HEK293 (cell line): ENCODE measurements around the gene ARHGAP26.

Experiments
- CTCF ChIA-PET: fragments of 350-600 bp; formaldehyde crosslinking; extraction: SDS; loops from one replicate; lab custom pipeline; 2021; ENCODE audit warnings: antibody characterized with exemption; lab: Yijun Ruan, JAX
- POLR2A ChIA-PET: fragments of 300-600 bp; formaldehyde crosslinking; extraction: SDS; loops from one replicate; lab custom pipeline; 2020; ENCODE audit warnings: antibody characterized with exemption, inconsistent platforms; lab: Yijun Ruan, JAX
- H3K27ac ChIP-seq: fragments of 200-500 bp; sonication (Bioruptor generic); 2 replicates; pipeline ENCODE4 v1.5.1; 2014; ENCODE audit warnings: low read depth, low read length, control low read depth, inconsistent platforms; ENCODE audit errors: extremely low read depth
- H3K36me3 ChIP-seq, 2 experiments: fragments of 200-500 bp in 1 of 2; sonication (Bioruptor generic) in 1 of 2; 1 replicate in 1 of 2; 2 replicates in 1 of 2; pipeline ENCODE4 v1.5.1; 2014 to 2017; ENCODE audit warnings: inconsistent platforms in 2 of 2, low read length in 2 of 2; ENCODE audit not compliant: control insufficient read depth in 2 of 2, insufficient read depth in 1 of 2
- H3K4me1 ChIP-seq: fragments of 200-500 bp; sonication (Bioruptor generic); 2 replicates; pipeline ENCODE4 v1.5.1; 2014; ENCODE audit warnings: mild to moderate bottlenecking, low read length, inconsistent platforms; ENCODE audit not compliant: control insufficient read depth, insufficient read depth
- H3K4me3 ChIP-seq: 2 replicates; pipeline ENCODE4 v1.5.1; 2011; ENCODE audit warnings: low read depth, mild to moderate bottlenecking, control low read depth, low read length, moderate library complexity
- H3K9me3 ChIP-seq: fragments of 200-500 bp; sonication (Bioruptor generic); 2 replicates; pipeline ENCODE4 v1.5.1; 2014; ENCODE audit warnings: low read depth, low read length, inconsistent platforms; ENCODE audit not compliant: control insufficient read depth, insufficient read depth
- IKZF3 ChIP-seq: fragments of 450-650 bp; IDR thresholded peaks from 2 replicates; pipeline ENCODE4 v1.5.0; 2018; ENCODE audit warnings: missing biosample characterization, mild to moderate bottlenecking, missing genetic modification characterization, moderate library complexity
- SALL2 ChIP-seq: fragments of 450-650 bp; formaldehyde crosslinking; IDR thresholded peaks from 2 replicates; pipeline ENCODE4 v1.5.0; 2017; ENCODE audit warnings: missing biosample characterization, mild to moderate bottlenecking, missing genetic modification characterization, borderline replicate concordance
- TRIM28 ChIP-seq: IDR thresholded peaks from 2 replicates; pipeline ENCODE4 v1.6.1; 2011; ENCODE audit warnings: low read length, control low read depth, borderline replicate concordance
- ZBTB7A ChIP-seq: fragments of 450-650 bp; formaldehyde crosslinking; IDR thresholded peaks from 2 replicates; pipeline ENCODE4 v1.5.1; 2016; ENCODE audit warnings: low read depth, missing biosample characterization, missing genetic modification characterization
- ZFP69B ChIP-seq: fragments of 450-650 bp; formaldehyde crosslinking; IDR thresholded peaks from 2 replicates; pipeline ENCODE4 v1.5.1; 2016; ENCODE audit warnings: missing biosample characterization, missing genetic modification characterization
- ZNF138 ChIP-seq: fragments of 450-650 bp; formaldehyde crosslinking; IDR thresholded peaks from 2 replicates; pipeline ENCODE4 v1.5.1; 2016; ENCODE audit warnings: missing biosample characterization, missing genetic modification characterization, borderline replicate concordance
- ZNF16 ChIP-seq: fragments of 450-650 bp; formaldehyde crosslinking; IDR thresholded peaks from 2 replicates; pipeline ENCODE4 v1.5.1; 2016; ENCODE audit warnings: low read depth, missing biosample characterization, missing genetic modification characterization
- ZNF223 ChIP-seq: fragments of 450-650 bp; formaldehyde crosslinking; IDR thresholded peaks from 2 replicates; pipeline ENCODE4 v1.5.1; 2016; ENCODE audit warnings: missing biosample characterization, missing genetic modification characterization
- ZNF23 ChIP-seq: fragments of 450-650 bp; formaldehyde crosslinking; IDR thresholded peaks from 2 replicates; pipeline ENCODE4 v1.5.1; 2016; ENCODE audit warnings: missing biosample characterization, missing genetic modification characterization, borderline replicate concordance
- ZNF335 ChIP-seq: fragments of 450-650 bp; formaldehyde crosslinking; conservative IDR thresholded peaks from 2 replicates; pipeline ENCODE4 v1.5.1; 2016; ENCODE audit warnings: missing biosample characterization, missing genetic modification characterization
- ZNF658 ChIP-seq: fragments of 450-650 bp; formaldehyde crosslinking; IDR thresholded peaks from 2 replicates; pipeline ENCODE4; 2016; ENCODE audit warnings: missing biosample characterization, missing genetic modification characterization
- ZNF785 ChIP-seq: fragments of 450-650 bp; formaldehyde crosslinking; IDR thresholded peaks from 2 replicates; pipeline ENCODE4 v1.5.1; 2016; ENCODE audit warnings: missing biosample characterization, missing genetic modification characterization
- ZNF791 ChIP-seq: fragments of 450-650 bp; formaldehyde crosslinking; IDR thresholded peaks from 2 replicates; pipeline ENCODE4 v1.5.1; 2016; ENCODE audit warnings: missing biosample characterization, missing genetic modification characterization
- TF ChIP-seq, protein P1 (sequence below): fragments of 450-650 bp; formaldehyde crosslinking; IDR thresholded peaks from 2 replicates; pipeline ENCODE4 v1.5.1; 2016; ENCODE audit warnings: missing biosample characterization, missing genetic modification characterization
- TF ChIP-seq, protein P2 (sequence below): fragments of 450-650 bp; formaldehyde crosslinking; IDR thresholded peaks from 2 replicates; pipeline ENCODE4; 2016; ENCODE audit warnings: missing biosample characterization, missing genetic modification characterization
- TF ChIP-seq, protein P3 (sequence below): fragments of 450-650 bp; formaldehyde crosslinking; IDR thresholded peaks from 2 replicates; pipeline ENCODE4 v1.5.1; 2017; ENCODE audit warnings: missing biosample characterization, missing genetic modification characterization
- TF ChIP-seq, protein P4 (sequence below): fragments of 450-650 bp; formaldehyde crosslinking; IDR thresholded peaks from 2 replicates; pipeline ENCODE4 v1.5.1; 2016; ENCODE audit warnings: missing biosample characterization, missing genetic modification characterization
- TF ChIP-seq, protein P5 (sequence below): fragments of 450-650 bp; formaldehyde crosslinking; IDR thresholded peaks from 2 replicates; pipeline ENCODE4 v1.5.1; 2016; ENCODE audit warnings: missing biosample characterization, missing genetic modification characterization, borderline replicate concordance

ARHGAP26 gene

DNA sequence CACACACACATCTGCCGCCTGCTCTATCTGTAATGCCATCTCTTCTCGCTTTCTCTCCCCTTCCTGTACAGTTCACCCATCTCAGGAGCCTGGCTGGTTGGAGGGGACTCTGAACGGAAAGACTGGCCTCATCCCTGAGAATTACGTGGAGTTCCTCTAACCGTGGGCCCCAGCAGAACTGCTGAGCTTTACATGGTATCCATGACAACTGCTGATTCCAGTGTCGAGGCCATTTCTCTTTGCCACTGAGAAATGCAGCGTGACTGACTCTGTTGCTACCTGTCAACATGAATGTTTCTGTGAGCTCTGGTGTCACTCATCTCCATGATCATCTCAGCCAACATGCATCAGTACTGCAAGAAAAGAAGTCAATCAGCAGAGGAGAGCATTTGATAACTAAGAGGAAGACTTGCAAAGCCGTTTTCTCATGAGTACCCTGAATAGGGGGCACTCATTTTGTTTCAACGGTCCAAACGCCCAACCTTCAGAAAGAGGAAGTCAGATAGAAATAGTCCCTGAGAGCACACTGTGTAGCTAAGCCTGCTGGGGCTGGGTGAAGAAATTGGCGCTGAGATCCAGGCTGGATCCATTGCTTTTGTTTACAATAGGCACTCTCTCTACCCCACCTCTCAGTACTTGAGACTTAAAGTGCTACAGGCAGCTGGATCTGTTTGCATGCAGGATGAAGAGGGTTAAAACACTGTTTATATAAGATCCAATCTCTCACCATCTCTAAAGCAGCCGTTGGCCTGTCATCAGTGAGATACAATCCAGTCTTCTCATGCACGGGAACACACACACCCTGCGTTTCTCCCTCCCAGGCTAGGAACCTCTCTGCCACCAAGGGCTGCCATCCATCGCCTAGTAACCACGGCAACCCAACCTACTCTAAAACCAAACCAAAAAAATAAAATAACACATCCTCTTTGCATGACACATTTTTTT is 452.4 kb downstream of the ARHGAP26 start:
- H3K9me3 ChIP-seq: no peaks in the 10 kb centered on the region
- CTCF ChIA-PET: no interaction called here
- POLR2A ChIA-PET: interaction anchor here (0.7 kb wide), 1 partner anchor 543 kb away, joined by 4 read pairs; no protein-coding TSS in a partner anchor
- no peak overlapping the region for H3K4me3 ChIP-seq
- no peak overlapping the region for H3K27ac ChIP-seq
- TF ChIP-seq ZNF658 (tag by site-specific recombination): no peak
- TF ChIP-seq ZNF138 (tag by site-specific recombination): no peak
- peak; percentile 77; the same call in 1 of the 2 replicates for TF ChIP-seq TRIM28
- no peak for TF ChIP-seq ZNF16 (tag by site-specific recombination)
- TF ChIP-seq ZNF791 (tag by site-specific recombination): no peak
- peak; percentile 27; the same call in 1 of the 2 replicates for TF ChIP-seq ZFP69B (tag by site-specific recombination)
- TF ChIP-seq, protein P1, sequence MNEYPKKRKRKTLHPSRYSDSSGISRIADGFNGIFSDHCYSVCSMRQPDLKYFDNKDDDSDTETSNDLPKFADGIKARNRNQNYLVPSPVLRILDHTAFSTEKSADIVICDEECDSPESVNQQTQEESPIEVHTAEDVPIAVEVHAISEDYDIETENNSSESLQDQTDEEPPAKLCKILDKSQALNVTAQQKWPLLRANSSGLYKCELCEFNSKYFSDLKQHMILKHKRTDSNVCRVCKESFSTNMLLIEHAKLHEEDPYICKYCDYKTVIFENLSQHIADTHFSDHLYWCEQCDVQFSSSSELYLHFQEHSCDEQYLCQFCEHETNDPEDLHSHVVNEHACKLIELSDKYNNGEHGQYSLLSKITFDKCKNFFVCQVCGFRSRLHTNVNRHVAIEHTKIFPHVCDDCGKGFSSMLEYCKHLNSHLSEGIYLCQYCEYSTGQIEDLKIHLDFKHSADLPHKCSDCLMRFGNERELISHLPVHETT (tag by site-specific recombination): no peak
- TF ChIP-seq, protein P2, sequence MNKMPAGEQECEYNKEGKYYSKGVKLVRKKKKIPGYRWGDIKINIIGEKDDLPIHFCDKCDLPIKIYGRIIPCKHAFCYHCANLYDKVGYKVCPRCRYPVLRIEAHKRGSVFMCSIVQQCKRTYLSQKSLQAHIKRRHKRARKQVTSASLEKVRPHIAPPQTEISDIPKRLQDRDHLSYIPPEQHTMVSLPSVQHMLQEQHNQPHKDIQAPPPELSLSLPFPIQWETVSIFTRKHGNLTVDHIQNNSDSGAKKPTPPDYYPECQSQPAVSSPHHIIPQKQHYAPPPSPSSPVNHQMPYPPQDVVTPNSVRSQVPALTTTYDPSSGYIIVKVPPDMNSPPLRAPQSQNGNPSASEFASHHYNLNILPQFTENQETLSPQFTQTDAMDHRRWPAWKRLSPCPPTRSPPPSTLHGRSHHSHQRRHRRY (tag by site-specific recombination): no peak
- TF ChIP-seq, protein P3, sequence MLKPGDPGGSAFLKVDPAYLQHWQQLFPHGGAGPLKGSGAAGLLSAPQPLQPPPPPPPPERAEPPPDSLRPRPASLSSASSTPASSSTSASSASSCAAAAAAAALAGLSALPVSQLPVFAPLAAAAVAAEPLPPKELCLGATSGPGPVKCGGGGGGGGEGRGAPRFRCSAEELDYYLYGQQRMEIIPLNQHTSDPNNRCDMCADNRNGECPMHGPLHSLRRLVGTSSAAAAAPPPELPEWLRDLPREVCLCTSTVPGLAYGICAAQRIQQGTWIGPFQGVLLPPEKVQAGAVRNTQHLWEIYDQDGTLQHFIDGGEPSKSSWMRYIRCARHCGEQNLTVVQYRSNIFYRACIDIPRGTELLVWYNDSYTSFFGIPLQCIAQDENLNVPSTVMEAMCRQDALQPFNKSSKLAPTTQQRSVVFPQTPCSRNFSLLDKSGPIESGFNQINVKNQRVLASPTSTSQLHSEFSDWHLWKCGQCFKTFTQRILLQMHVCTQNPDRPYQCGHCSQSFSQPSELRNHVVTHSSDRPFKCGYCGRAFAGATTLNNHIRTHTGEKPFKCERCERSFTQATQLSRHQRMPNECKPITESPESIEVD: no peak
- H3K36me3 ChIP-seq: no peaks in the 10 kb centered on the region
- H3K4me1 ChIP-seq: peaks cover 5% of the 10 kb centered on the region

DNA sequence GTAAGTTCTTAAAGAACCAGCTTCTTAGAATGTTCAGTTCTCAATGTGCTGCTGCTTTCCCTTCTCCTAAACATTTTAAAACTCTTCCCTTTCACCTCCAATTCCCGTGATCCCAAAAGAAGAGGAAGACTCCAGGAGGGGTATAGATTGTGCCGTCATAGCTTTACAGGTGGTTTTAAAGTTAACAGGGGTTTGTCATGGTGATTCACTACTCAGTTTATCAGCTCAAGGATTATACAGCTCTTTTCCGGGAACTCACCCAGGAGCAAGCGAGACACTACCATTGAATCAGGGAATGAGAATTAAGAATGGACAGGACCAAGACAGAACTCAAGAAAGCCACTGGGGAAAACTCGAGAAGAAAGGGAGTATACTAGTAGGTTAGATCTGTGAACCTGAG is 454.5 kb downstream of the ARHGAP26 start:
- no peak for TF ChIP-seq ZNF658 (tag by site-specific recombination)
- ChIA-PET POLR2A (no interaction called here), CTCF (interaction anchor here (0.6 kb wide), 2 partner anchors 20 to 26 kb away, joined by 3 read pairs; no protein-coding TSS in a partner anchor)
- Histone ChIP-seq H3K9me3 (no peaks in the 10 kb centered on the region), H3K4me1 (peaks cover 5% of the 10 kb centered on the region), H3K36me3 (no peaks in the 10 kb centered on the region), H3K27ac (no peak overlapping the region), H3K4me3 (no peak overlapping the region)

DNA sequence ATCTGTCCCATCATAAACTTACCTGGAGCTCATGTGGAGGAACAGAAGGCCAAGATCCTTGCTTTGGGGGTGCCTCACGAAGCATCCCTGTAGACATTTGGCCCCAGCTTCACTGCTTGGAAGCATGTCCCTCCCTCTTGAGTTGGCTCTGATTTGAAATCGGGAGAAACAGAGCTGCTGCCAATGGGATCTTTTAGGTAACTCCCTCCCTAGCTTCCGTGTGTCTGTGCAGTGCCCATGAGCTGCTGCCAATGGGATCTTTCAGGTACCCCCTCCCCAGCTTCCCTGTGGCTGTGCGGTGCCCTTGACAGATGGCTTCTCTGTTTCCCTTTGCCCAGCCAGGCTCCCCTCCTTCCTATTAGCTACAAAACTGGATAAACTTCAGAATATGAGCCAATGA is 455.3 kb downstream of the ARHGAP26 start:
- peaks cover 5% of the 10 kb centered on the region for H3K4me1 ChIP-seq
- H3K9me3 ChIP-seq: no peaks in the 10 kb centered on the region
- POLR2A ChIA-PET: no interaction called here
- CTCF ChIA-PET: interaction anchor here (0.9 kb wide), 1 partner anchor 179 kb away, joined by 3 read pairs; no protein-coding TSS in a partner anchor
- no peaks in the 10 kb centered on the region for H3K36me3 ChIP-seq
- no peak overlapping the region for H3K27ac ChIP-seq
- H3K4me3 ChIP-seq: no peak overlapping the region
- TF ChIP-seq, protein P4, sequence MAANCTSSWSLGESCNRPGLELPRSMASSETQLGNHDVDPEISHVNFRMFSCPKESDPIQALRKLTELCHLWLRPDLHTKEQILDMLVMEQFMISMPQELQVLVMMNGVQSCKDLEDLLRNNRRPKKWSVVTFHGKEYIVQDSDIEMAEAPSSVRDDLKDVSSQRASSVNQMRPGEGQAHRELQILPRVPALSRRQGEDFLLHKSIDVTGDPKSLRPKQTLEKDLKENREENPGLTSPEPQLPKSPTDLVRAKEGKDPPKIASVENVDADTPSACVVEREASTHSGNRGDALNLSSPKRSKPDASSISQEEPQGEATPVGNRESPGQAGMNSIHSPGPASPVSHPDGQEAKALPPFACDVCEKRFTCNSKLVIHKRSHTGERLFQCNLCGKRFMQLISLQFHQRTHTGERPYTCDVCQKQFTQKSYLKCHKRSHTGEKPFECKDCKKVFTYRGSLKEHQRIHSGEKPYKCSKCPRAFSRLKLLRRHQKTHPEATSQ (tag by site-specific recombination): no peak
- TF ChIP-seq ZNF785 (tag by site-specific recombination) (no peak), ZNF223 (tag by site-specific recombination) (no peak), ZNF23 (tag by site-specific recombination) (no peak), IKZF3 (no peak), ZNF335 (tag by site-specific recombination) (no peak), SALL2 (no peak), ZBTB7A (tag by site-specific recombination) (no peak)
- TF ChIP-seq, protein P5, sequence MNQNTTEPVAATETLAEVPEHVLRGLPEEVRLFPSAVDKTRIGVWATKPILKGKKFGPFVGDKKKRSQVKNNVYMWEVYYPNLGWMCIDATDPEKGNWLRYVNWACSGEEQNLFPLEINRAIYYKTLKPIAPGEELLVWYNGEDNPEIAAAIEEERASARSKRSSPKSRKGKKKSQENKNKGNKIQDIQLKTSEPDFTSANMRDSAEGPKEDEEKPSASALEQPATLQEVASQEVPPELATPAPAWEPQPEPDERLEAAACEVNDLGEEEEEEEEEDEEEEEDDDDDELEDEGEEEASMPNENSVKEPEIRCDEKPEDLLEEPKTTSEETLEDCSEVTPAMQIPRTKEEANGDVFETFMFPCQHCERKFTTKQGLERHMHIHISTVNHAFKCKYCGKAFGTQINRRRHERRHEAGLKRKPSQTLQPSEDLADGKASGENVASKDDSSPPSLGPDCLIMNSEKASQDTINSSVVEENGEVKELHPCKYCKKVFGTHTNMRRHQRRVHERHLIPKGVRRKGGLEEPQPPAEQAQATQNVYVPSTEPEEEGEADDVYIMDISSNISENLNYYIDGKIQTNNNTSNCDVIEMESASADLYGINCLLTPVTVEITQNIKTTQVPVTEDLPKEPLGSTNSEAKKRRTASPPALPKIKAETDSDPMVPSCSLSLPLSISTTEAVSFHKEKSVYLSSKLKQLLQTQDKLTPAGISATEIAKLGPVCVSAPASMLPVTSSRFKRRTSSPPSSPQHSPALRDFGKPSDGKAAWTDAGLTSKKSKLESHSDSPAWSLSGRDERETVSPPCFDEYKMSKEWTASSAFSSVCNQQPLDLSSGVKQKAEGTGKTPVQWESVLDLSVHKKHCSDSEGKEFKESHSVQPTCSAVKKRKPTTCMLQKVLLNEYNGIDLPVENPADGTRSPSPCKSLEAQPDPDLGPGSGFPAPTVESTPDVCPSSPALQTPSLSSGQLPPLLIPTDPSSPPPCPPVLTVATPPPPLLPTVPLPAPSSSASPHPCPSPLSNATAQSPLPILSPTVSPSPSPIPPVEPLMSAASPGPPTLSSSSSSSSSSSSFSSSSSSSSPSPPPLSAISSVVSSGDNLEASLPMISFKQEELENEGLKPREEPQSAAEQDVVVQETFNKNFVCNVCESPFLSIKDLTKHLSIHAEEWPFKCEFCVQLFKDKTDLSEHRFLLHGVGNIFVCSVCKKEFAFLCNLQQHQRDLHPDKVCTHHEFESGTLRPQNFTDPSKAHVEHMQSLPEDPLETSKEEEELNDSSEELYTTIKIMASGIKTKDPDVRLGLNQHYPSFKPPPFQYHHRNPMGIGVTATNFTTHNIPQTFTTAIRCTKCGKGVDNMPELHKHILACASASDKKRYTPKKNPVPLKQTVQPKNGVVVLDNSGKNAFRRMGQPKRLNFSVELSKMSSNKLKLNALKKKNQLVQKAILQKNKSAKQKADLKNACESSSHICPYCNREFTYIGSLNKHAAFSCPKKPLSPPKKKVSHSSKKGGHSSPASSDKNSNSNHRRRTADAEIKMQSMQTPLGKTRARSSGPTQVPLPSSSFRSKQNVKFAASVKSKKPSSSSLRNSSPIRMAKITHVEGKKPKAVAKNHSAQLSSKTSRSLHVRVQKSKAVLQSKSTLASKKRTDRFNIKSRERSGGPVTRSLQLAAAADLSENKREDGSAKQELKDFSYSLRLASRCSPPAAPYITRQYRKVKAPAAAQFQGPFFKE (tag by site-specific recombination): no peak
